Measurements from ENCODE around the gene LIPT1.
"Not testable (repeated sequence)": the region's sequence is repeated elsewhere in the genome, so short reads cannot be mapped to it uniquely, and the experiment has no call there.

LIPT1 gene

DNA sequence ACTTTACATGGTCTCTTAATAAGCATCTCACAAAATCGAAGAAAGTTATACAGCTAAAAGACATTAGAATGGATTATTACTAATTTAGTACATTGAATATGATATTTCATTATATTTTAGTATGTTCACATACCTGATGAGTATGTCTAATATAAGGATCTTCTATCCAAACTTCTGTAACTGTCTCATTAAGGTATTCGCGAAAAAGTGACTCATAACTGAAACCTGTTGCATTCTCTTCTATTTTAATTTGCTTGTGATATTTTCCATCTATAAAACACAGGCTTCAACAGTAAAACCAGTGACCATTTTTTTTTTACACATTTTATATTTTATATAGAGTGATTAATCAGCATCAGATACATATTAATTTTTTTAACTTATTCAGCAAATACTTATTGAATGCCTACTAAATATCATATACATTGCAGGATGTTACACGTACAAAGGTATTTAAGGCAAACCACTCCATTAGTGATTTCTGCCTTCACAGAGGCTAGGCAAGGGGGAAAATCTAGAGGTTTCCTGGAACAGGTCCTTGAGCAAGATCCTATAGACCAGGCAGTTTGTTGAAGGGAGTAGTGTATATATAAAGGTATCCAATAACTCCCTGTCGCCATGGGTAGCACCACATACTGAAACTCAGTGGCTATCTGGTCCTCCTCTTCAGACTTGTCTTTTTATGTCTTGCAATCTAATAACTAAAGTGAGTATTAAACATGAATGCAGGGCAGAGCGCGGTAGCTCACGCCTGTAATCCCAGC, 16.8 kb downstream of the LIPT1 start:
- DNase-seq (ENCODE audit: low spot score) = no peak

GRCh38 chr2:99180755-99181623, 26.2 kb downstream of the LIPT1 start, which contains the start of the genes MITD1 and MRPL30:
Gene MITD1 (minus strand): TSS chr2:99181058. CDS start chr2:99180981, 77 bp downstream.
Gene MRPL30 (plus strand): TSS chr2:99181184. CDS start chr2:99186204, 5,020 bp downstream.
- DNase-seq (ENCODE audit: low spot score) = peak; percentile 89

- no peak for DNase-seq (ENCODE audit: low spot score)
Measured at GRCh38 chr2:99181624-99182000, 26.8 kb downstream of the LIPT1 start.

DNA sequence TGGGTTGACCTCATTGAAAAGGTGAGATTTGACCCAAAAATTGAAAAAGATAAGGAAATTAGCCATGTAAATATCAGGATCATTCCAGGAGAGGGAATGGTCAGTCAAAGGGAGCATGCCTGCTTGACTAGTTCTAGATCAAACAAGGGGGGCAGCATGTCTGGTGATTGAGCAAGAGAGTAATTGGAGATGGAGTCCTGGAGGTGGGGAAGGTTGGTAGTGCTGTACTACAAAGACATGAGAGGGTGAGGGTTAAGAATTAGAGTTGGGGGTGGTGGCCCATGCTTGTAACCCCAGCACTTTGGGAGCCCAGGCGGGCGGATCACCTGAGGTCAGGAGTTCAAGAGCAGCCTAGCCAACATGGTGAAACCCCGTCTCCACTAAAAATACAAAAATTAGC, 28.3 kb downstream of the LIPT1 start:
- DNase-seq (ENCODE audit: low spot score) = no peak

- no peak for DNase-seq (ENCODE audit: low spot score)
Measured at GRCh38 chr2:99184811-99185210, 30.0 kb downstream of the LIPT1 start.

DNA sequence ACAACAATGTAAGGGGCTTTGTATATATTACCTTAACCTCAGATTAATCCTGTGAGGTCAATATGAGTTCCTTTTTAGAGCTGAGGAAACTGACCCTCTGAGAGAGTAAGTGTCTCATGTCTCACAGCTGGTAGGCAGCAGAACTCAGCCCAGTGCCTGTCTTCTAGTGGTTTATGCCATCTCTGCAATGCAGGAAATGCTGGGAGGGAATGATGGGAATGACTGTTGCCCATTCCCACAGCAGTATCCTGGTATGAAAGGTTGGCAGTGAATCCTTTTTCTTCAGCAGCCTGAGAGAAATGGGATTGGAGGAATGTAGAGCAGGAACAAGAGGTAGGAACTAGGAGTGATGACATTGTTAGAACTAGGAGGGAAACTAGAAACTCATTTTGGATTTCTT, 32.2 kb downstream of the LIPT1 start:
- DNase-seq (ENCODE audit: low spot score) = no peak

DNA sequence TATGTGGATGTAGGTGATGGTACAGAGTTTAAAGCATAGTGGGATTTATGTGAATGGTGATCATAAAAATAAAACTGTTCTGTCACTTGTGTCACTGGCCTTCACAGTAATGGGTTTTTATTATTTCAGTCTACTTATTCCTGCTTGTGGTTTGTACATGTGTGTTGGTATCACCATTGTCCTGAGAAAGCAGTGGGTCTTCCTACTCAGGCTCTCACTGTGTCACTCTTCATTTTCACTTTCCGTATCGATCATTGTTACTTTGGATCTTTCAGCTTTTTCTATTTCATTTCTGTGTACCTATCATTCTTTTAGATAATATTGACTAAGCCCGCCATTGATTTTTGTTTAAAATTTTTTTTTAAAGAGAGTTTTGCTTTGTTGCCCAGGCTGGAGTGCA, 33.6 kb downstream of the LIPT1 start:
- no peak for DNase-seq (ENCODE audit: low spot score)

DNA sequence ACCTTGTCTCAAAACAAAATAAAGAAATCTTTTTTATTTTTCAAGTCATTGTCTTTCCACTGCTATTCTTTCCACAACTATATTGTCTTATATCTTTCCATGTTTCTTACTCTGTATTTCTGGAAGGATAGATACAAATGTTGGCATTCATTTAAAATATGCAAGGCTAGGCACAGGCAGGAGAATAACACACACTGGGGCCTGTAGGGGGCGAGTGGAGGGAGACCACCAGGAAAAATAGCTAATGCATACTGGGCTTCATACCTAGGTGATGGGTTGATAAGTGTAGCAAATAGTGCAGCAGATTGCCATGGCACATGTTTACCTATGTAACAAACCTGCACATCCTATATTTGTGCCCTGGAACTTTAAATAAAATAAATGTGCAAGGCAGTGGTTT, 35.8 kb downstream of the LIPT1 start:
- DNase-seq (ENCODE audit: low spot score) = no peak

DNA sequence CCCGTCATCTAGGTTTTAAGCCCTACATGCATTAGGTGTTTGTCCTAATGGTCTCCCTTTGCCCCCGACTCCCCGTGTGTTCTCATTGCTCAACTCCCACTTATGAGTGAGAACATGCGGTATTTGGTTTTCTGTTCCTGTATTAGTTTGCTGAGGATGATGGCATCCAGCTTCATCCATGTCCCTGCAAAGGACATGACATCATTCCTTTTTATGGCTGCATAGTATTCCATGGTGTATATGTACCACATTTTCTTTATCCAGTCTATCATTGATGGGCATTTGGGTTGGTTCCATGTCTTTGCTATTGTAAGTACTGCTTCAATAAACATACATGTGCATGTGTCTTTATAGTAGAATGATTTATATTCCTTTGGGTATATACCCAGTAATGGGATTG, 37.6 kb downstream of the LIPT1 start:
- DNase-seq (ENCODE audit: low spot score) = not testable (repeated sequence)

DNA sequence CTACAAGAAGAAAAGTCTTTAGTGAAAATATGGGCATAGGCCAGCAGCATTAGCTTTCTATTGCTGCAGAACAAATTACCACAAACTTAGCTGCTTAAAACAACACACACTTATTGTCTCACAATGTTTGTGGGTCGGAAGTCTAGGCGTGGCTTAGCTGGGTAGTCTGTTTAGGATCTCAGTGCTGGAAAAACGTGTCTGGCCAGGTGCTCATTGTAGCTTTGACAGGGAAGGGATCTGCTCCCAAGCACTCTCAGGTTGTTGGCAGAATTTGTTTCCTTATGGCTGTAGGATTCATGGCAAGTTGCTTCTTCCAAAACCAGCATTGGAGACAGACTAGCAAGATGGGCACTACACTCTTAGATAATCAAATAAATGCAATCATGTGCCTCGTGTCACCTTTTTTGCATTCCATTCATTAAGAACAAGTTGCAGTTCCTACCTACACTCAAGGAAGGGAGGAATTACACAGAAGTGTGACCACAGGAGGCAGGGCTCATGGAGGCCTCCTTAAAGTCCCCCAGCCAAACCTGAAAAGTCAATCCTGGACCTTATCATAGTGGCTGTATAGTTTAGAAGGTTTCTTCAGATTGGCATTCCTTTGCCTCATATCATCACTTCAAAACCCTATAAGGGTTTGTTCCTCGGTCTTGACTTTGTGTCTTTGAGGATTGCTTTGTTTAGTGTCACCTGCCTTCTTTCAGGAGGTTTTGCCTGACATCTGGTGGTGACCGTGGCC, 43.5 kb downstream of the LIPT1 start:
- DNase-seq (ENCODE audit: low spot score) = no peak

- no peak for DNase-seq (ENCODE audit: low spot score)
Measured at GRCh38 chr2:99200076-99200800, 45.5 kb downstream of the LIPT1 start.

DNA sequence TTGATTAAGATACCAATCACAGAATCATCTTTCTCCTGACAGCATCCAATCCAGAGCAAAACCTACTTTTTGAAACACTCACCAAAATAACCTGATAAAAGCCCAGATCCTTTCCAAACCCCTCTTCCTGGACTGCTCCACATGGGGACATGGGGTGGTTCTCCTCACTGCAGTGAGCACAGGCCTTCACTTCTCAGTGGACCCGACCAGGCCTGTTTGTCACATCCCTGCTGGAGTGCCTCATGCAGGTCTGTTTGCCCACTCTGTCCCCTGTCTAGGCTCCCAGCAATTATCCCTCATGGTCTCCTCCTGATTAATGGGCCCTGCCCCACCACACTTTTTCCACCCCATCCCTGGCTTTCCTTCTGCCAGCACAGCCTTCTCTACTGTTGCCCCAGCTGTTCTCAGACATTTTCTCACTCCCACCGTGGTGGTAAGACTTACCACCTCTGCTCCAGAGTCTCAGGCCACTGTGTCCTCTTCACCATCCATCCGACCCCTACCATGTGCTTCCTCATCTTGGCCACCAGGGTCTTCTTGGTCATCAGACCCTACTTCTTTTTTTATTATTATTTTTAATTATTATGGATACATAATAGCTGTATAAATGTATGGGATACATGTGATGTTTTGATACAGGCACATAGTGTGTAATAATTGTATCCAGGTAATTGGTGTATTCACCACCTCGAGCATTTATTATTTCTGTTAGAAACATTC, 47.4 kb downstream of the LIPT1 start:
- no peak for DNase-seq (ENCODE audit: low spot score)

DNA sequence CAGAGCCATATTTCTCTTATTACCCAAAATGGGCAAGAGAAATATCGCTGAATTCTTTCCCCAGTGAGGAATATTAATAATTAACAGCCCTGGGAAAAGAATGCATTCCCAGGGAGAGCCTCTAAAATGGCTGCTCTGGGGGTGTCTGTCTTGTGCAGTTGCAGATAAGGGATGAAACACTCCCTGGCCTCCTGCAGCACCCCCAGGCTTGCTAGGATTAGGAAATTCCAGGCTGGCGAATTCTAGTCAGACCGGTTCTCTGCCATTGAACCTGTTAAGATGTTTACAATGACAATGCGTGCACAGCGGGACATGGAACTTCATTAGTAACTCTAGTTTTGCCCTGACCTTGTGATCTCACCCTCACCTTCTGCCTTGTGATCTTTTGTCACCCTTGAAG, 50.7 kb downstream of the LIPT1 start:
- no peak for DNase-seq (ENCODE audit: low spot score)

All from AG08396 (cell line).